ENCODE results near the gene KLKB1.

The KLKB1 gene
- 0 to 0.14 (median 0.03) reads per million in 17 experiments for total RNA-seq

DNA sequence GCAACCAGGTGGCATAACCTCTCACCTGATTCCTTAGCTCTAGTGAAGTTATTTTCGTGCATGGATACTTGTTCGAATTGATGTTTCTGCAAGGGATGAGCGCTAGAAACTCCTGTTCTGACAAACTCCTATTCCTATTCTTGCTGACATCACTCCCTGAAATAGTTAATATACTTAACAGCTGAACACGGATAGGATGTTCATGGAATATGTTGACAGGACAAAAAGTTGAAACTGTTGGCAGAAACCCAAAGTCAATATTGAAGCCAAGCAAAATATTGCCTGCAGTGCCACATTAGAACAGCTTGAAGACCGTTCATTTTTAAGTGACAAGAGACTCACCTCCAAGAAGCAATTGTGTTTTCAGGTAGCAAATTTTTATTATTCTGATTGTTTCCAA lies at the start of gene KLKB1:
Gene KLKB1, plus strand, starts transcription at position 287 of the 400 bp plus-strand sequence. CDS start 689 bp downstream, outside the sequence.
- DNase-seq: no peak

DNA sequence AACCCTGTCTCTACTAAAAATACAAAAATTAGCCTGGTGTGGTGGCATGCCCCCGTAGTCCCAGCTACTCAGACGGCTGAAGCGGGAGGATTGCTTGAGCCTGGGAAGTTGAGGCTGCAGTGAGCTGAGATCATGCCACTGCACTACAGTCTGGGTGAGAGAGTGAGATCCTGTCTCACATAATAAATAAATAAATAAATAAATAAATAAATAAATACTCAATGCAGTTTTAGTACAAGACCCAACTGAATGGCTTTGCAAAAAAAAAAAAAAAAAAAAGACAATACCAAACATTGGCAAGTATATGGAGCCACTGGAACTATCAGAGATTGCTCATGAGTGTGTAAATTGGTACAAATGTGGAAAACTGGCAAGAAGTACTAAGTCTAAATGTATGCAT lies 39.2 kb upstream of the KLKB1 start:
- no peak for DNase-seq

DNA sequence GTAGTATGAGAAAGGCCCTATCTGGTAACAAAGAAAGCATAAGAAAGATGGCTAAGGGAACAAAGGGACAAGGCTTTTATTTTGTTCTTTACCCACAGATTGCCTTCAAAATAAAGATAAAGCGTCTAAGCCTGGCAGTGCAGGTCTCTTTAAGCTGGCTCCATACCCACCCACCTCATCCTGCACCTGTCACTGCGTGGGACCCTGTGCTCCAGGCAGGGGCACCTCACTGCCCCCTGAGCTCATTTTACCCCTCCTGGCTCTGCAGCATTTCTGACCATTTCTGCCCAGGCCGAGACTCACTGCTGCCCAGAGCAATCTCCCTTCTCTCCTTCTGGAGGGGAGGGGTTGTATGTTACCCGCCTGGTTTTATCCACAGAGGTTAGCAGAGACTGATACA lies 37.7 kb upstream of the KLKB1 start:
- no peak for DNase-seq

DNA sequence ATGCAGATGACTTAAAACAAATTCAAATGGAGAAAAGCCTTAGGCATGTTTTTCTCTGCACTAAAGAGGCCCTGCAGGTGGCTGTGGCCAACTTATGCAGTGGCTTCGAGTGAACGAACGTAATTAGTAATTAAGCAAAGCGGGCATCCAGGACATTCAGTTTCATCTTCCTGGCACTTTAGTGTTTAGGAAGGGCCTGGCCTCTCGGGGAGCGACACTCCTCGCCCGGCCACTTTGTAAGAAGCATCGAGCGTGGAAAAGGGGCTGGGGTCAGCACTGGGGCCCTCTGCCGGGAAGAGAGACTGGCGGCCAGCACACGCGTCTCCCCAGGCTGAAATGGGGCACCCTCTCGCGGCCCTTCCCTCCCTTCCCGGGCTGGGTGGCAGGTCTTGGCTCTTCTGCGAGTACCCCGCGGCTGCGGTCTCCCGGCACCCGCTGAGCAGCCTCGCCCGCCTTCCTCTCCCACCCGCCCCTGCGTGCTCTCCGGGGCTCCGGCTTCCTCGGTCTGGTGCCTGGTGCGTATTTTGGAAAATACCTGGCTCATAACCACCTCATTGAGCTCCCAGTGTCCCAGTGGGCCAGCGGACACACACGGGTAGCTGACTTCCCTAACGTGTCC lies 36.6 kb upstream of the KLKB1 start:
- no peak for DNase-seq

DNA sequence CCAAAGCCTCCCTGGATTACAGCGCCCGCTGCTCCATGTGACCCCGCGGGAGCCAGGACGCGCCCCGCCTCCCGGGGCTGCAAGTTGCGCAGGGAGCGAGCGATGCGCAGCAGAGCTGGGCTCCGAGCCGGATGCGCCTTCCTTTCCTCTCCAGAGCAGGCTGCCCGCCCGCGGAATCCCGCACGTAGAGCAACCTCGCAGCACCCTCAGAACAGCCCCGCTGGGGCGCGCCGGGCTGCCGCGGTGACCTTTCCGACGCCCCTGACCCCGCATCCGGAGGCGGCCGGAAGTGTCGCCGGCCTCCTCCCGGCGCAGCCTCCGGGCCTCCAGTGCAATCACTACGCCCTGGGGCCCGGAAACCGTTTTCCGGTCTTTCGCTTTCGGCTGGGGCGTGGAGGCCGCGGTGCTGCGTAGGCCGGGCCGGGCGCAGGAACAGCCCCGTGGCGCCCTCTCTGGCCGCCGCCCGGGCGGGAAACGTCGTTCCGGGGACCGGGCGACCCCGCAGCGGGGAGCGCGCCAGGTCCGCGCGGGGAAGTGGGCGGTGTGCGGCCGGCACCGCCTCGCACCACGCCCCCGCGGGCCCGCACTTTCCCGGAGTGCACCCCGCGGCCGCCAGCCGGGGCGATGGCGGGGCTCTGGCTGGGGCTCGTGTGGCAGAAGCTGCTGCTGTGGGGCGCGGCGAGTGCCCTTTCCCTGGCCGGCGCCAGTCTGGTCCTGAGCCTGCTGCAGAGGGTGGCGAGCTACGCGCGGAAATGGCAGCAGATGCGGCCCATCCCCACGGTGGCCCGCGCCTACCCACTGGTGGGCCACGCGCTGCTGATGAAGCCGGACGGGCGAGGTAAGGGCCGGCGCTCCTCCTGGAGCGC lies 35.9 kb upstream of the KLKB1 start, which contains the start of gene CYP4V2:
Gene CYP4V2, plus strand, starts transcription at position 368 of the 866 bp plus-strand sequence. Its CDS starts 257 bp downstream, at position 625.
- DNase-seq: peak; percentile 90 to 97 (median 94)

DNA sequence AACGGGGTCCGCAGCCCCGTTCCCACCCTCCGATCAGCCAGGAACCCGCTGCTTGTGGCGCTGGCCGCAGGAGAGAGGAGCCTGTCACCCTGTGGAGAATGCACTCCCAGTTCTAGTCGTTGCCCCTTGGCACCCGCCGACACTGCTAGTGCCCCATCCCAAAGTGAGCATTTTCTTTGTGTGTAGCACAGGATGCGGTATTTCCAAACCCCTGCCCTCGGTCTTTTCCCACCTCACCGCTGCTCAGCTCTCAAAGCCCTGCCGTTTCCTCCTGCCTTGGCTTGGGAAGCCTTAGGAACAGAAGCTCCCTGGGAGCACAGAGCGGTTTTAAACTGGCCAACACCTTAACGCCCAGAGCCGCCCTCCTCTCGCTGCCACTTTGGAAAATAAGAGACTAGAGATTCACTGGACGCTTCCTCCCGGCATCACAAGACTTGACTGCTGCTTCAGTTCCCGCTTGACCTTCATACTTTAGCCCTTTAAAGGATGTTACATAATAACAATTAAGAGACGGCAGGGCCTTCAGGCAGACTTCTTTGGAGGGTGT lies 35.2 kb upstream of the KLKB1 start:
- peak; percentile 60 to 81 (median 72) for DNase-seq

DNA sequence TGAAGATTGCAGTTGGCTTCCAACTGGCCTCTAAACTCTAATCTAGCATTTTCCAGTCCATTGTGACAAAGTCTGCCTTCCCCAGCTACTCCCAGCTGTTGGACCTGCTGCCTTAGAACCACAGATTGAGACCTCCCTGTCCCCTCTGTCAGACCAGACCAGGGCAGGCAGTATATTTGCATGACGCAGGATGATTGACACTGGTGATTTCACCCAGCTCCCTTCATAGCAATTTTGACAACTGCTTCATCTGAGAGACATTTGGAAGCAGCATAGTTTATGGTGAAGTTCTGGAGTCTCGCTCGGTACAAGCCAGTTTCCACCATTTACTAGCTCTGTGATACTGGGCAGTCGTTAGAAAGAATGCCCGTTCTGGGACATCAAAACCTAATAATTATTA lies 33.5 kb upstream of the KLKB1 start:
- DNase-seq: no peak

DNA sequence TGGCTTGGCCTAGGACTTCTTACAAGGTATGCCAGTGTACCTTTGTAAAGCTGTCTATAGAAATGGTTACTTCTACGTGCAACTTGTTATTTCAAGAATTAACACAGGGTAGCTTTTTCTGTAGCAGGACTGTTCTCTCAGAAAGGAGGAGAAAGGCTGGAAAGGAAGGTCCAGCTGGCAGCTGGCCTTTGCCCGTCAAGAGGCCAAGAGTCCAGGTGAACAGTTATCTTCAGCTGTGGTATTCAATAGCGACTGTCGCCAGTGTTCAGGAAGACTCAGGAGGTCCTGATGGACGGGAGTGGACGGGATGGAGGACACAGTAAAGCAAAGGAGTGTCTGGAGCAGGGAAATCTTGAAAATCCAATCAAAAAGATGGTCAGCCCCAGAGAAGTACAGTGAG lies 31.2 kb upstream of the KLKB1 start:
- no peak for DNase-seq

DNA sequence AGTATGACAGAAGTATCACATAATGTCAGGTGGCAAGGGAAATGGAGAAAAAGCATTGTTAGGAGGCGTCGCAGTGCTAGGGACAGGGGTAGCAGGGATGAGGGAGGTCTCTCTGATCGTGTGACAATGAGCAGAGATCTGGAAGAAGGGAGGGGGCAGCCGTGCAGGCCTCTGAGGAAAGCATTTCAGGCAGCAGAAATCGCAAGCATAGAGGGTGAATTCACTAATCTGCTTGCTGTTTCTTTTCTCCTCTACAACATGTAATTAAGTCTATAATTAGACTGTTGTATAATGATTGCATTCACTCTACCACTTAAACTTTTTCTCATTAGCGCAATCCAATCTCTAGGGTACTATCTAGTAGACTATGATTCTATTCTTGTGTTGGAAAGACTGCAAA lies 26.8 kb upstream of the KLKB1 start:
- DNase-seq: no peak

DNA sequence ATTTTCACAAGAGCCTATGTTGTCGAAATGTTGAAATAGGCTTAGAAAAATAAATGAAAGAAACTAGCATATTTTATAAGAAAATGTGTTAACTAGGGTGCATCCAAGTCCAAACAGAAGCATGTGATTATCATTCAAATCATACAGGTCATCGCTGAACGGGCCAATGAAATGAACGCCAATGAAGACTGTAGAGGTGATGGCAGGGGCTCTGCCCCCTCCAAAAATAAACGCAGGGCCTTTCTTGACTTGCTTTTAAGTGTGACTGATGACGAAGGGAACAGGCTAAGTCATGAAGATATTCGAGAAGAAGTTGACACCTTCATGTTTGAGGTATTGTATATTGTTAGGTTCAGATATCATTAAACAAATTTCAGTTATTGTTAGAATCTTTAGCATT lies 26.3 kb upstream of the KLKB1 start:
- no peak for DNase-seq

DNA sequence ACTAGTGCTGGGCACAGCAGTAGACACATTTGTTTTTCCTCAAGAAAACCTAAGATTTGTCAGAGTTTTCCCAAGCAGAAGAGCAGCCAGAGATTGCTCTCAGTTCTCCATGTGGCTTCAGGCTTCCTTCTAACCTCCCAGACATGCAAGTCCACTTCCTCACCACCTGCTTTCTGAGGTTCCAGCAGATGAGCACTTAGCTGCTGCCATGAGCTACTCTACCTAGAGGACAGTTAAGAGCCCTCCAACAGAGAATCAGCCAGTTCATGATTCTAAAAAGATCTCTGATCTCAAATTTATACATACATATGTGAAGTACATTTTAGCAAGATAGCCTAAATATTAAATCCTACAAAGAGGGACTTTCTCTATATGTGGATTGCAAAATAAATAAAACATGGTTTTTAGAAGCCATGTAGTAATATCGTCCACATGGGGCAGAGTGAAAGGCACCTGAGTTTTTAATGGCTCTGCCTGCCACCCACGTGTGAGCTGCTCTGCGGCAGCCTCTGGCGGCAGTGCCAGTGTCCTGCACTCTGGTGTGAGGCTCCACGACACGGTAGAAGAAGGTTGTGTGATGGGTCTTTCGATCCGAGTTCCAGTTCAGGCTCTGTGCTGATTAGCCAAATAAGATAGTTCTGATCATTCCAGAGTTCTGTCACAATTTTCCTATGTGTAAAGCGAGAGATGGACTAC lies 25.6 kb upstream of the KLKB1 start:
- DNase-seq: peak; percentile 37 to 60 (median 54)

DNA sequence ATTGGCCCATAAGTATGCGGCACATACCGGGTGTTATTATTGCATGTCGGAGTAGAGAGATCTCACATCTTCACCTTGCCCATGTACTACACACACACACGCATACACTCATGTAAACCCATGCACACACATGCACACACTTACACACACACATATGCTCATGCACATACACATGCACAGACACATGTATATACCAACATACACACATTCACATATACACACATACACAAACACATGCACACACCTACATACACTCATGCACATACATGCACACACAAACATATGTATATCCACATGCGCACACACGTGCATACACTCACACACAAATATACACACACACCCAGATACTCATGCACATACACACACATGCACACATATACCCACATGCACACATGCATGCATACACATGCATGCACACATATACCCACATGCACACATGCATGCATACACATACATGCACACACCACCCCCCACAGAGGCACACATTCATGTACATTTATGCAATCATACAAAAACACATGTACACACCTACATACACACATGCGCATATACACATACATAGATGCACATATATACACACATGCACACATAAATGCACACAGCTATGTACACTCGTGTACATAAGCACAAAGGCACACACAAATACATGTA lies 24.7 kb upstream of the KLKB1 start:
- no peak for DNase-seq

DNA sequence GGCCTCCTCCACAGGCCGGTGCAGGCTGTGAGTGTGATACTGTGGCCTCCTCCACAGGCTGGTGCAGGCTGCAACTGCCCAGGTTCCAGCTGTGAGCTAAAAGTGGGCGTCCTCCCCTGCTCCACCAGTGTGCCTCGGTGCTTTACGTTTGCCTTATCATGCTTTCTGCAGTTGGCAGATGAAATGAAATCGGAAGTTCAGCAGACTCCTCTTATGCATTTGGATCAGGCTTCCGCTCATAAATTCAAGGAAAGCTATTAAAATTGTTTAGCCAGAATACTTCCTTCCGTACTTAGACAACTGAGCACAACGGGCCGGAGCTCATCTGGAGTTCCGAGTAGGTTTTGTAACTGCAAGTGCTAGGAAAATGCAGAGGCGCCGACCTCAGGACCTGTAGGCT lies 23.9 kb upstream of the KLKB1 start:
- DNase-seq: peak in 1 of 4 experiments; percentile 12

DNA sequence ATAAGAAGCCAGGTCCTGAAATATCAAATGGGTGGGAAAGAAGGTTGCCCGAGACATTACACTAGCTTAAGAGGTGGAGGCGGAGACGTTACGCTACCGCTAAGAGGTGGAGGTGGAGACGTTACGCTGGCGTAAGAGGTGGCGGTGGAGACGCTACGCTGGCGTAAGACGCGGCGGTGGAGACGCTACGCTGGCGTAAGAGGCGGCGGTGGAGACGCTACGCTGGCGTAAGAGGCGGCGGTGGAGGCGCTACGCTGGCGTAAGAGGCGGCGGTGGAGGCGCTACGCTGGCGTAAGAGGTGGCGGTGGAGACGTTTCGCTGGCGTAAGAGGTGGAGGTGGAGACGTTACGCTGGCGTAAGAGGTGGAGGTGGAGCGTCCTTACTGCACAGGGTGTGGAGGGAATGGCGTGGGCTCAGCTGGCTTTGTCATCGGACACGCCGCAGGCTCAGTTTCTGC lies 23.2 kb upstream of the KLKB1 start:
- peak in 2 of 4 experiments; percentile 22 to 66 for DNase-seq

DNA sequence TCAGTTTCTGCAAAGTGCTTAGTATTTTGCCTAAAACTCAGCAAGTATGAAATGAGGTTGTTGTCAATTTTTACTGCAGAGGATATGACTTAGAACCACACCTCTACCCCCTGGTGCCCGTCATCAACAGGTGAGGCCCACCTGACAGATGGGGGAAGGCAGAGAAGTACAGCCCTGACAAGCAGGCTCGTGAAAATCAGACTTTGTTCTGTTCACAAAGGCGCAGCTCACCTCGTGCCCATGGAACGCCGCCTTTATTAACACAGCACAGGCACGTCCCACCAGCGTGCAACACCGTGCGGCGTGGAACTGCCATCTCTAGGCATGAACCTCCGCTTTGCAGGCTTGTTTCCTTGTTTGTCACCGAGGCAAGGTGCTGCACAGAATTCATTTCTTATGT lies 22.6 kb upstream of the KLKB1 start:
- no peak for DNase-seq

DNA sequence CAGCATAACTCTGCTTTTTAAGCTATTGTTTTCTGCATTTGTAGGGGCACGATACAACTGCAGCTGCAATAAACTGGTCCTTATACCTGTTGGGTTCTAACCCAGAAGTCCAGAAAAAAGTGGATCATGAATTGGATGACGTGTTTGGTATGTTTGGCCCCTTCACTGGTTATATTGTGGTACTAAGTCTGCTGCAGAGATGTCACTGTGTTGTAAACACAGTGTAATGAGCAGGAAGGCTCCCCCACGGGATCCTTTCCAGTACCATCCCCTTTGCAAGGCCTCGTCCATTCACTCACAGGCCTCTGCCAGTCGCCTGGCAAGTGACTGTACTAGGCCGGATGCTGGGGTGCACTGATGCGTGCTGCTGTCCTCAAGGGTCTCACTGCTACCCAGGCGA lies 22.2 kb upstream of the KLKB1 start:
- DNase-seq: no peak

DNA sequence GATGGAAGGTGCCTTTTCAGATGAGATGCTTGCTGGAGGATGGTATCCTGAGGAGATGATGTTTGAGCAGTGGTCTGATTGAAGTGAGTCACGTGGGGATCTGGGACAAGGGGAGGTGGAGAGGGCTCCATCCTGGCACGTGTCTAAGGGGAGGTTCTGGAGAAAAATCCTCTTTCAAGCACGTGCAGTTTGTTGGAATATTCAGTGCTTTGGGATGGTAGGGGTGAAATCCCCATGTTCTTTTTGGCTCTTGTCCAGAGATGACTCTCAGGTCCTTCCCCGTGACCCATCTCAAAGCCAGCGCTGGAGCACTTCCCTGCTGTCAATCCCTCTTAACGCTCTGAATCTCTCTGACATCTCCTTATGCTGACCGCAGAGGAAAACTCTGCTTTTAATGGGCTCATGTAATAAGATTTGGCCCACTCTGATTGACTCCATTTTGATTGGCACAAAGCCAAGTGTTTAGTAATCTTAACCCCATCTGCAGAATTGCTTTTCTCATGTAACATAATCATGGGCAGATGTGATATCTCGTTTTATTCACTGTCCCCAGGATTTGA lies 10.8 kb upstream of the KLKB1 start:
- DNase-seq: no peak

DNA sequence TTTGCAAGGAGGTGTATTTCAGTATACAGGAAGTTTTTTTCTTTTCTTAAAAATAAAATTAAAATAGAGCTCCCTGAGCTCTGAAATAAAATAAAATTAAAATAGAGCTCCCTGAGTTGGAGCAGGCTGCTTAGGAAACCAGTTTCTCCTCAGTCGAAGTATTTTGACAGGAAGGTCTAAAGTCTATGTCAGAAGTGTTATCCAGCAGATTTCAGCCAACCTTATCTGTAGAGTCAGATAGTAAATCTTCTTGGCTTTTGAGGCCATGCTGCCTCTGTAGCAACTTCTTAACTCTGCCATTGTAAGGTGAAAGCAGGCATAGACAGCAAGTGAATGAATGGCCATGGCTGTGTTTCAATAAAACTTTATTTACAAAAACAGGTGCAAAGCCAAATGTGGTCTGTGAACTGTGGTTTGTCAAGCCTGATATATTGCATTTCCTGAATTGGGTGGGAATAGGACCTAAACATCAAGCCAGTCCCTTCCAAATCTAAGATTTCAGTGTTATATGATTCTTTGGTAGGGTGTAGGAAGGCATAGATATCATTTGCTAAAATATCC lies 9.5 kb upstream of the KLKB1 start:
- DNase-seq: no peak

DNA sequence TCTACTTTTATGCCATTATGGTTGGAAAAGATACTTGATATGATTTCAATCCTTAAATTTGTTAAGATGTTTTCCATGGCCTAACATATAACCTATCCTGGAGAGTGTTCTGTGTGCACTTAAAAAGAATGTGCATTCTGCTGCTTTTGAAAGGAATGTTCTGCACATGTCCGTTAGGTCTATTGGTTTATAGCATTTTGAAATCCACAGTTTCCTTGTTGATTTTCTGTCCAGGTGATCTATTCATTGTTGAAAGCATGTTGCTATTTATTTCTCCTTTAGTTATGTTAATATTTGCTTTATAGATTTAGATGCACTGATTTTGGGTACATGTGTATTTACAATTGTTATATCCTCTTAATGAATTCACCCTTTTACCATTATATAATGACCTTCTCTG lies 5.7 kb upstream of the KLKB1 start:
- DNase-seq: no peak

DNA sequence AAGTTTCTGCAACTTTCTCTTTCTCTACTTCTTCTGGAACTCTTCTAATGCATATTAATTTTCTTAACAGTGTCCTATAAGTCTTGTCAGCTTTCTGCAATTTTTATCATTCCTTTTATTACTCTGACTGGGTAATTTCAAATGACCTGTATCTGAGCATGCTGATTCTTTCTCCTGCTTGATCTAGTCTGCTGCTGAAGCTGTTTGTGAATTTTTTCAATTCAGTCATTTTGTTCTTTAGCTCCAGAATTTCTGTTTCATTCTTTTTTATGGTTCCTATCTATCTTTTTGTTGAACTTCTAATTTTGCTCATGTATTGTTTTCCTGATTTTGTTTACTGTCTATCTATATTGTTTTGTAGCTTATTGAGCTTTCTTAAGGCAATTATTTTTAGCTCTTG lies 1.5 kb upstream of the KLKB1 start:
- no peak for DNase-seq

DNA sequence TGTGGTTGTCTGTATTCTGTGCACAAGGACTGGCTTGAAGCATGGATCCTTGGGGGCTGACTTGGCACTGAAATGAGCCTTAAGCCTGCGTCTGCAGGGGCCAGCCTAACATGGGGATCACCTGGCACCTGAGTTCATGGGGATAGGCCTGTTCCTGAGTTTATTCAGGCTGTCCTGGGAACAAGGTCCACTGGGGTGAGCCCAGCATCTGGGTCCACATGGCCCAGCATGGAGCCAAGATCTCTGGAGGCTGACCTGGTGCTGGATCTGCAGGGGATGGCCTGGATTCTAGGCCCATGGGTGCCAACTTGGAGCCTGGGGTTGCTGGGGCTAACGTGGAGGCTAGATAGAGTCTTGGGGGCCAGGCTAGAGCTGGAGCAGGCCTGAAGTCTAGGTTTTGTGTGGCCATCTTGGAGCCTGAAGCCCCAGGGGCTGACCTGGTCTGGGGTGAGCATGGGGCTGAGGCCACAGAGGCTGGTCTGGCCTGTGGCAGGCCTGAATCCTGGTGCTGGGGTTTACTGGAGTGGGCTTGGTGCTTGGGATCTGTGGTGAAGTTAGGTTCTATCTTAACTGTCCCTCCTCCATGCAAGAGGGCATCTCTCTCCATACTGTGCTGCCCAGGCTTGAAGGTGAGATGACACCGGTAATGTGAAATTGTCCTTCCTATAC lies 652 bp upstream of the KLKB1 start:
- no peak for DNase-seq
